Natural killer cell treated with Interleukin-12 subunit alpha and Interleukin-12 subunit beta and Interleukin-15 and Interleukin-18, amount 100 ng/mL, for 72 hours (primary cell): ENCODE results near the gene GPR142. TPM values are rescaled to one million over a fixed set of nuclear protein-coding genes. Genes with fewer than 3 reads are reported as not detected.
A peak's percentile ranks its signal among the peaks of the same experiment; 100 is the strongest.
"Not testable (repeated sequence)": the region's sequence is repeated elsewhere in the genome, so short reads cannot be mapped to it uniquely, and the experiment has no call there.

Source experiments
- ATAC-seq, 2 donors: fragments of 150-1000 bp; cut with Tn5 transposase in 1 of 2; sonication (Bioruptor Pico), chemical (Tn5 transposase) in 1 of 2; 2 replicates each; pipeline ENCODE4 v1.10.0; 2021
- DNase-seq: peaks from one replicate; pipeline ENCODE4 v3.0.0; 2022; ENCODE audit warnings: low spot score
- H3K27ac Mint-ChIP-seq, 2 donors: 1 replicate in 1 of 2; 2 replicates in 1 of 2; pipeline ENCODE4 v1.8.0; 2022; ENCODE audit warnings: mixed read lengths in 2 of 2, mild to moderate bottlenecking in 1 of 2, moderate library complexity in 1 of 2
- H3K27me3 Mint-ChIP-seq, 2 donors: 1 replicate in 1 of 2; 2 replicates in 1 of 2; pipeline ENCODE4 v1.8.0; 2022; ENCODE audit warnings: mixed read lengths in 2 of 2
- H3K36me3 Mint-ChIP-seq: one replicate; pipeline ENCODE4 v1.8.0; 2022; ENCODE audit warnings: mixed read lengths
- H3K4me1 Mint-ChIP-seq, 2 donors: 1 replicate in 1 of 2; 2 replicates in 1 of 2; pipeline ENCODE4 v1.8.0; 2022; ENCODE audit warnings: low read depth in 2 of 2, mixed read lengths in 2 of 2, mild to moderate bottlenecking in 1 of 2
- H3K4me3 Mint-ChIP-seq: one replicate; pipeline ENCODE4 v1.8.0; 2022; ENCODE audit warnings: mixed read lengths
- H3K9me3 Mint-ChIP-seq: 2 replicates; pipeline ENCODE4 v1.8.0; 2022; ENCODE audit warnings: mixed read lengths
- total RNA-seq, 2 donors: library from RNA; stranded (reverse); gene quantifications; one replicate each; pipeline ENCODE4 v1.2.3, GENCODE V29; 2022

The GPR142 gene
- total RNA-seq, 2 donors from 2014 or later, result not detected

GRCh38 chr17:74404218-74404617 lies 36.9 kb downstream of the GPR142 start:
- H3K27me3 Mint-ChIP-seq, result peaks cover 0 to 7% of the 10 kb centered on the region in 2 donors
- H3K4me3 Mint-ChIP-seq, result no peak overlapping the region
- ATAC-seq (no peak), DNase-seq (no peak)
- H3K27ac Mint-ChIP-seq, result no peak overlapping the region
- H3K36me3 Mint-ChIP-seq, result no peaks in the 10 kb centered on the region
- H3K9me3 Mint-ChIP-seq, result no peaks in the 10 kb centered on the region
- H3K4me1 Mint-ChIP-seq, result peaks cover 6 to 8% of the 10 kb centered on the region in 2 donors

- no peak for ATAC-seq
- Mint-ChIP-seq H3K27ac (no peak overlapping the region), H3K27me3 (peaks cover 0 to 5% of the 10 kb centered on the region in 2 donors), H3K4me1 (peaks cover 6 to 8% of the 10 kb centered on the region in 2 donors), H3K4me3 (no peak overlapping the region), H3K36me3 (no peaks in the 10 kb centered on the region), H3K9me3 (no peaks in the 10 kb centered on the region)
- DNase-seq, result no peak
These were observed 37.5 kb downstream of the GPR142 start for GRCh38 chr17:74404789-74405188.

GRCh38 chr17:74405311-74405710 lies 38.0 kb downstream of the GPR142 start:
- H3K4me3 Mint-ChIP-seq, H3K36me3 Mint-ChIP-seq, H3K4me1 Mint-ChIP-seq, ATAC-seq, DNase-seq, H3K27me3 Mint-ChIP-seq, H3K27ac Mint-ChIP-seq, H3K9me3 Mint-ChIP-seq: not testable (repeated sequence)

- no peak overlapping the region for H3K27ac Mint-ChIP-seq
- H3K4me1 Mint-ChIP-seq, result peaks cover 6 to 8% of the 10 kb centered on the region in 2 donors
- ATAC-seq, result peak in 1 of 2 donors; percentile 32
- H3K4me3 Mint-ChIP-seq, result no peak overlapping the region
- H3K27me3 Mint-ChIP-seq, result peaks cover 0 to 2% of the 10 kb centered on the region in 2 donors
- H3K9me3 Mint-ChIP-seq, result no peaks in the 10 kb centered on the region
- H3K36me3 Mint-ChIP-seq, result no peaks in the 10 kb centered on the region
- DNase-seq, result no peak
These were observed 40.1 kb downstream of the GPR142 start for GRCh38 chr17:74407384-74407783.

GRCh38 chr17:74408262-74408661 lies 41.0 kb downstream of the GPR142 start:
- Mint-ChIP-seq H3K27me3 (peaks cover 0 to 2% of the 10 kb centered on the region in 2 donors), H3K36me3 (no peaks in the 10 kb centered on the region), H3K27ac (no peak overlapping the region), H3K4me1 (peaks cover 6 to 8% of the 10 kb centered on the region in 2 donors), H3K4me3 (no peak overlapping the region), H3K9me3 (no peaks in the 10 kb centered on the region)
- DNase-seq (no peak), ATAC-seq (no peak)

- H3K4me3 Mint-ChIP-seq, result no peak overlapping the region
- no peaks in the 10 kb centered on the region for H3K36me3 Mint-ChIP-seq
- DNase-seq (no peak), ATAC-seq (no peak)
- H3K4me1 Mint-ChIP-seq, result peaks cover 6 to 8% of the 10 kb centered on the region in 2 donors
- peaks cover 0 to 2% of the 10 kb centered on the region in 2 donors for H3K27me3 Mint-ChIP-seq
- H3K9me3 Mint-ChIP-seq, result no peaks in the 10 kb centered on the region
- H3K27ac Mint-ChIP-seq, result no peak overlapping the region
These were observed 41.5 kb downstream of the GPR142 start for GRCh38 chr17:74408815-74409214.

- DNase-seq (no peak), ATAC-seq (peak in 1 of 2 donors; percentile 33)
- no peak overlapping the region for H3K4me3 Mint-ChIP-seq
- H3K27ac Mint-ChIP-seq, result peak overlapping the region in 1 of 2 donors; percentile 13
- H3K27me3 Mint-ChIP-seq, result no peaks in the 10 kb centered on the region
- no peaks in the 10 kb centered on the region for H3K9me3 Mint-ChIP-seq
- peaks cover 6 to 8% of the 10 kb centered on the region in 2 donors for H3K4me1 Mint-ChIP-seq
- no peaks in the 10 kb centered on the region for H3K36me3 Mint-ChIP-seq
These were observed 42.7 kb downstream of the GPR142 start for GRCh38 chr17:74410001-74410443.

GRCh38 chr17:74412581-74412980 lies 45.3 kb downstream of the GPR142 start:
- ATAC-seq, result no peak
- Mint-ChIP-seq H3K27me3 (no peaks in the 10 kb centered on the region), H3K4me3 (no peak overlapping the region)

GRCh38 chr17:74413491-74413890 lies 46.2 kb downstream of the GPR142 start:
- no peak overlapping the region for H3K4me3 Mint-ChIP-seq
- no peak overlapping the region for H3K27ac Mint-ChIP-seq
- peaks cover 0 to 5% of the 10 kb centered on the region in 2 donors for H3K4me1 Mint-ChIP-seq
- H3K36me3 Mint-ChIP-seq, result no peaks in the 10 kb centered on the region
- H3K27me3 Mint-ChIP-seq, result no peaks in the 10 kb centered on the region
- DNase-seq (no peak), ATAC-seq (no peak)
- no peaks in the 10 kb centered on the region for H3K9me3 Mint-ChIP-seq

More at GRCh38 chr17:74412581-74412980, 45.3 kb downstream of the GPR142 start:
- H3K36me3 Mint-ChIP-seq, result no peaks in the 10 kb centered on the region
- H3K27ac Mint-ChIP-seq, result no peak overlapping the region
- H3K9me3 Mint-ChIP-seq, result no peaks in the 10 kb centered on the region
- DNase-seq, result no peak
- H3K4me1 Mint-ChIP-seq, result peaks cover 0 to 4% of the 10 kb centered on the region in 2 donors

- no peak for ATAC-seq
- H3K4me3 Mint-ChIP-seq, result no peak overlapping the region
- no peaks in the 10 kb centered on the region for H3K36me3 Mint-ChIP-seq
- no peak overlapping the region for H3K27ac Mint-ChIP-seq
- peaks cover 0 to 5% of the 10 kb centered on the region in 2 donors for H3K4me1 Mint-ChIP-seq
- no peak for DNase-seq
- no peaks in the 10 kb centered on the region for H3K9me3 Mint-ChIP-seq
- peaks cover 0 to 2% of the 10 kb centered on the region in 2 donors for H3K27me3 Mint-ChIP-seq
These were observed 47.2 kb downstream of the GPR142 start for GRCh38 chr17:74414510-74414909.

GRCh38 chr17:74415608-74416396 lies 48.5 kb downstream of the GPR142 start:
- Mint-ChIP-seq H3K27ac (no peak overlapping the region), H3K9me3 (no peaks in the 10 kb centered on the region), H3K4me1 (peaks cover 0 to 5% of the 10 kb centered on the region in 2 donors), H3K4me3 (no peak overlapping the region), H3K27me3 (peaks cover 0 to 2% of the 10 kb centered on the region in 2 donors), H3K36me3 (no peaks in the 10 kb centered on the region)
- no peak for DNase-seq
- no peak for ATAC-seq

- Mint-ChIP-seq H3K9me3 (no peaks in the 10 kb centered on the region), H3K27ac (no peak overlapping the region), H3K36me3 (no peaks in the 10 kb centered on the region), H3K4me1 (peaks cover 0 to 5% of the 10 kb centered on the region in 2 donors), H3K4me3 (no peak overlapping the region), H3K27me3 (peaks cover 1 to 2% of the 10 kb centered on the region in 2 donors)
- peak; percentile 72 to 74 for ATAC-seq
- DNase-seq, result no peak
These were observed 50.1 kb downstream of the GPR142 start for GRCh38 chr17:74417178-74418045.

- Mint-ChIP-seq H3K27me3 (peaks cover 4 to 7% of the 10 kb centered on the region in 2 donors), H3K27ac (no peak overlapping the region), H3K36me3 (no peaks in the 10 kb centered on the region), H3K4me1 (peaks cover 0 to 5% of the 10 kb centered on the region in 2 donors), H3K9me3 (no peaks in the 10 kb centered on the region), H3K4me3 (no peak overlapping the region)
- DNase-seq, result no peak
- ATAC-seq, result no peak
These were observed 52.7 kb downstream of the GPR142 start for GRCh38 chr17:74419928-74420411.
